Body of pancreas (tissue), 4 donors: Measurements from ENCODE around the gene TRAF3. TPM values are rescaled to one million over a fixed set of nuclear protein-coding genes. Genes with fewer than 3 reads are reported as not detected.

Experiments
- ATAC-seq: fragments of 150-250 bp; one replicate; pipeline ENCODE4 v1.9.1; 2016
- DNase-seq, 4 donors: peaks; one replicate each; pipeline ENCODE4 v3.0.0-alpha.2; 2019
- H3K27ac ChIP-seq, 4 donors: fragments of 200-600 bp; sonication (generic); 1 replicate in 3 of 4; 2 replicates in 1 of 4; pipeline versions ENCODE4 v1.5.1 to v1.6.1; 2016 to 2019; ENCODE audit warnings: mild to moderate bottlenecking in 1 of 4, mixed read lengths in 1 of 4, moderate library complexity in 1 of 4
- H3K27me3 ChIP-seq, 2 donors: fragments of 200-600 bp; sonication (generic); one replicate each; pipeline ENCODE4 v1.6.0; 2016; ENCODE audit warnings: mild to moderate bottlenecking in 1 of 2
- H3K36me3 ChIP-seq, 2 donors: fragments of 200-600 bp; sonication (generic); replicated peaks in 1 of 2; 2 replicates each; pipeline ENCODE4 v1.5.1; 2016; ENCODE audit warnings: low read depth in 2 of 2; ENCODE audit not compliant: insufficient read depth in 1 of 2
- H3K4me1 ChIP-seq: fragments of 200-600 bp; sonication (generic); one replicate; pipeline ENCODE4 v1.6.0; 2016
- H3K4me3 ChIP-seq, 2 donors: fragments of 200-600 bp; sonication (generic); 1 replicate in 1 of 2; 2 replicates in 1 of 2; pipeline ENCODE4 v1.5.1; 2016 to 2019
- H3K9me3 ChIP-seq, 3 donors: fragments of 200-600 bp; sonication (generic); 1 replicate in 2 of 3; 2 replicates in 1 of 3; pipeline ENCODE4 v1.5.1; 2016
- CTCF ChIP-seq, 7 experiments: fragments of 450-650 bp in 4 of 7; fragments of 200-600 bp in 3 of 7; sonication (generic) in 3 of 7; IDR thresholded peaks; one replicate each; pipeline ENCODE4 v1.5.1; 2016 to 2019; ENCODE audit warnings: antibody characterized with exemption in 7 of 7
- POLR2A ChIP-seq, 3 donors: fragments of 450-650 bp; IDR thresholded peaks; one replicate each; pipeline ENCODE4 v1.6.1; 2016; ENCODE audit warnings: antibody characterized with exemption in 3 of 3, mild to moderate bottlenecking in 2 of 3
- WGBS, 2 donors: methylation state at CpG; one replicate each; pipeline ENCODE4 v1.1.5; 2017; 5-methylcytosine and 5-hydroxymethylcytosine counted together
- intact Hi-C: fragments of 100-400 bp; cut with DNase I; formaldehyde crosslinking; loops from one replicate; pipeline ENCODE4 v1.15.1; 2023
- total RNA-seq, 2 donors: library from RNA; depleted of rRNA; stranded (reverse); fragments of >200 nt; gene quantifications; one replicate each; pipeline ENCODE4 v1.1.0, GENCODE V29; 2016

The TRAF3 gene
- total RNA-seq, 2 donors from 2014 or later: 10.4 to 22.7 TPM

GRCh38 chr14:102878970-102879460 lies 101.8 kb downstream of the TRAF3 start:
- no peak for DNase-seq
- H3K27ac ChIP-seq: no peak overlapping the region

GRCh38 chr14:102882226-102882906 lies 105.1 kb downstream of the TRAF3 start:
- intact Hi-C loops: no loop called here

More at GRCh38 chr14:102878970-102879460, 101.8 kb downstream of the TRAF3 start:
- Histone ChIP-seq H3K36me3 (peaks cover 0 to 11% of the 10 kb centered on the region in 2 donors), H3K27me3 (no peaks in the 10 kb centered on the region), H3K4me3 (no peak overlapping the region), H3K9me3 (no peaks in the 10 kb centered on the region), H3K4me1 (peaks cover under 1% of the 10 kb centered on the region)
- TF ChIP-seq POLR2A (IDR thresholded peaks at IDR 0.05) (no peak), CTCF (IDR thresholded peaks at IDR 0.05) (no peak)
- ATAC-seq: no peak
- intact Hi-C loops: no loop called here
- whole genome bisulfite sequencing, 2 donors: 89 to 92% methylated on average over 6 of the region's 6 CpGs

GRCh38 chr14:102883089-102883541 lies 105.9 kb downstream of the TRAF3 start:
- DNase-seq (no peak), ATAC-seq (no peak)
- Histone ChIP-seq H3K27me3 (no peaks in the 10 kb centered on the region), H3K4me1 (no peaks in the 10 kb centered on the region), H3K27ac (no peak overlapping the region), H3K36me3 (no peaks in the 10 kb centered on the region), H3K9me3 (no peaks in the 10 kb centered on the region), H3K4me3 (no peak overlapping the region)
- TF ChIP-seq CTCF (IDR thresholded peaks at IDR 0.05) (no peak), POLR2A (IDR thresholded peaks at IDR 0.05) (no peak)
- 88 to 93% methylated on average over 5 of the region's 5 CpGs for WGBS, 2 donors
- intact Hi-C loops: no loop called here

More at GRCh38 chr14:102882226-102882906, 105.1 kb downstream of the TRAF3 start:
- TF ChIP-seq POLR2A (IDR thresholded peaks at IDR 0.05) (no peak), CTCF (IDR thresholded peaks at IDR 0.05) (no peak)
- DNase-seq (no peak), ATAC-seq (no peak)
- 61 to 83% methylated on average over 5 of the region's 5 CpGs for WGBS, 2 donors
- no peak overlapping the region for H3K4me3 ChIP-seq
- H3K36me3 ChIP-seq: peaks cover 0 to 3% of the 10 kb centered on the region in 2 donors
- H3K9me3 ChIP-seq: no peaks in the 10 kb centered on the region
- H3K4me1 ChIP-seq: no peaks in the 10 kb centered on the region
- no peak overlapping the region for H3K27ac ChIP-seq
- no peaks in the 10 kb centered on the region for H3K27me3 ChIP-seq

GRCh38 chr14:102883554-102883953 lies 106.3 kb downstream of the TRAF3 start:
- WGBS, 2 donors: 92 to 93% methylated on average over 13 to 14 of the region's 14 CpGs
- no peak overlapping the region for H3K27ac ChIP-seq
- no peaks in the 10 kb centered on the region for H3K36me3 ChIP-seq
- H3K27me3 ChIP-seq: no peaks in the 10 kb centered on the region
- H3K4me1 ChIP-seq: no peaks in the 10 kb centered on the region
- H3K9me3 ChIP-seq: no peaks in the 10 kb centered on the region
- DNase-seq: no peak
- intact Hi-C loops: no loop called here
- H3K4me3 ChIP-seq: no peak overlapping the region
- no peak for TF ChIP-seq POLR2A (IDR thresholded peaks at IDR 0.05)
- TF ChIP-seq CTCF (IDR thresholded peaks at IDR 0.05): no peak
- no peak for ATAC-seq
